ENCODE data around the gene FAM117B.

GRCh38 chr2:202780514-202781021, 145.8 kb downstream of the FAM117B start:
- TF ChIP-seq CTCF (IDR thresholded peaks at IDR 0.05; ENCODE audit: insufficient read depth, low read length), result no peak
- TF ChIP-seq GABPA (IDR thresholded peaks at IDR 0.05; ENCODE audit: low read depth), result no peak
